Globus pallidus (tissue), 1 donor: ENCODE measurements around the gene ATG9A.
"Not testable (repeated sequence)": the region's sequence is repeated elsewhere in the genome, so short reads cannot be mapped to it uniquely, and the experiment has no call there.

Experiments
- DNase-seq: peaks from one replicate; pipeline ENCODE4 v3.0.0-alpha.2; 2015; ENCODE audit warnings: low spot score

ATG9A gene, protein sequence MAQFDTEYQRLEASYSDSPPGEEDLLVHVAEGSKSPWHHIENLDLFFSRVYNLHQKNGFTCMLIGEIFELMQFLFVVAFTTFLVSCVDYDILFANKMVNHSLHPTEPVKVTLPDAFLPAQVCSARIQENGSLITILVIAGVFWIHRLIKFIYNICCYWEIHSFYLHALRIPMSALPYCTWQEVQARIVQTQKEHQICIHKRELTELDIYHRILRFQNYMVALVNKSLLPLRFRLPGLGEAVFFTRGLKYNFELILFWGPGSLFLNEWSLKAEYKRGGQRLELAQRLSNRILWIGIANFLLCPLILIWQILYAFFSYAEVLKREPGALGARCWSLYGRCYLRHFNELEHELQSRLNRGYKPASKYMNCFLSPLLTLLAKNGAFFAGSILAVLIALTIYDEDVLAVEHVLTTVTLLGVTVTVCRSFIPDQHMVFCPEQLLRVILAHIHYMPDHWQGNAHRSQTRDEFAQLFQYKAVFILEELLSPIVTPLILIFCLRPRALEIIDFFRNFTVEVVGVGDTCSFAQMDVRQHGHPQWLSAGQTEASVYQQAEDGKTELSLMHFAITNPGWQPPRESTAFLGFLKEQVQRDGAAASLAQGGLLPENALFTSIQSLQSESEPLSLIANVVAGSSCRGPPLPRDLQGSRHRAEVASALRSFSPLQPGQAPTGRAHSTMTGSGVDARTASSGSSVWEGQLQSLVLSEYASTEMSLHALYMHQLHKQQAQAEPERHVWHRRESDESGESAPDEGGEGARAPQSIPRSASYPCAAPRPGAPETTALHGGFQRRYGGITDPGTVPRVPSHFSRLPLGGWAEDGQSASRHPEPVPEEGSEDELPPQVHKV

DNA sequence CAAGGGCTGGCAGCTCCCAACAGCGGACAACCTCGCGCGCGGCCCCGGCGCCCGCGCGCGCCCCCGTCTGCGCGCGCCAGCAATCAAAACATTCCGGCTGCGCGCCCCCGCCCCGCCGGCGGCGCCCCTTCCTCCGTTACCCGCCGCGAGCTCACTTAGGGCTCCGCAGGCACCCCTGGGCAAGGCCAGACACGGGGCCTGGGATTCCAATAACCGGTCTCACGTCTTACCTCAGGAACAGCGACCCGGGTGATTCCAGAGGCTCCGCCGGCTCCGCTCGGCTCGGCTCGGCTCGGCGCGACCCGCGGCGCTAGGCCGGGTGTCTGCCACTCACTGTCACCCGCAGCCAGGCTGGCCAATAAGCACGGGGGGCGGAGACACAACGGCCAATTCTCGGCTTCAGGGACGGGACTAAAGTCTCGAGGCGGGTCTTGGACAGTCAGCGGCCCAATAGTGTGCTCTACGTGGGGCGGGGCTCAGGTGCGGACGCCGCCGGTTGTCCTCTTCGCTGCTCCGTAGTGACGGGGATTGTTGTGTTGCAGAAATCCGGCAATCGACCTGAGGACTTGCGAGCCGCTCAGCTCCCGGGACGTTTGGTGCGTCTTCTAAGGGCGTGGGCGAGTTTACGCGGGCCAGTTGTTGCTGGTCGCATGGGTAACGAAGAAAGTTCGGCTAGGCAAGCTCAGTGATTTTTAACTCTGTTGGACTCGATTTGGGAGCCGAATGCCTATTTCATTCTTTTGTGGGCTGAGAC, at the start of gene ATG9A, which contains the start of gene ANKZF1:
Gene ATG9A, minus strand, starts transcription at position 332 of the 754 bp plus-strand sequence. CDS start 1,612 bp downstream, outside the sequence.
Gene ANKZF1, plus strand, starts transcription at position 502 of the 754 bp plus-strand sequence. CDS start 452 bp downstream, outside the sequence.
- DNase-seq = peak; percentile 99

DNA sequence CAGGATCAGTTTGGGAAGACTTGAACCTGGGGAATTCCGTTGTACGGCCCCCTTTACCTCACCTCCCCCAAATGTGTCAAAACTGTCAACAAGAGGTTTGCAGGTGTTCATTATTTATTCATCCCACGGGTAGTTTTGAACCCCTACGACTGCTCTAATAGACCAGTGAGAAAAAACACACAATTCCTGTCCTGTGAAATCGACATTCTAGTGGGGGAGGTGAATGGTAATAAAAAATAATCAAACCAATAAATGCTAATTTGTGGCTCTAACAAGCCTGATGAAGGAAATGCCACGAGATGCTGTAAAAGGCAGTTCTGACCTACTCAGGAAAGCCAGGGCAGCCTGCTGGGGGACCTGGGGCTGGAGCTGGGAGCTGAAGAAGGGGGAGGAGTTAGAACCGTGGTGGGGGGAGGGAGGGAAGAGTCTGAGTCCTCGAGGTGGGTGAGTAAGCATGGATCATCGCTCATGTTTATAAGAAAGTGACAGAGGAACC, 49.3 kb upstream of the ATG9A start:
- DNase-seq = no peak

DNA sequence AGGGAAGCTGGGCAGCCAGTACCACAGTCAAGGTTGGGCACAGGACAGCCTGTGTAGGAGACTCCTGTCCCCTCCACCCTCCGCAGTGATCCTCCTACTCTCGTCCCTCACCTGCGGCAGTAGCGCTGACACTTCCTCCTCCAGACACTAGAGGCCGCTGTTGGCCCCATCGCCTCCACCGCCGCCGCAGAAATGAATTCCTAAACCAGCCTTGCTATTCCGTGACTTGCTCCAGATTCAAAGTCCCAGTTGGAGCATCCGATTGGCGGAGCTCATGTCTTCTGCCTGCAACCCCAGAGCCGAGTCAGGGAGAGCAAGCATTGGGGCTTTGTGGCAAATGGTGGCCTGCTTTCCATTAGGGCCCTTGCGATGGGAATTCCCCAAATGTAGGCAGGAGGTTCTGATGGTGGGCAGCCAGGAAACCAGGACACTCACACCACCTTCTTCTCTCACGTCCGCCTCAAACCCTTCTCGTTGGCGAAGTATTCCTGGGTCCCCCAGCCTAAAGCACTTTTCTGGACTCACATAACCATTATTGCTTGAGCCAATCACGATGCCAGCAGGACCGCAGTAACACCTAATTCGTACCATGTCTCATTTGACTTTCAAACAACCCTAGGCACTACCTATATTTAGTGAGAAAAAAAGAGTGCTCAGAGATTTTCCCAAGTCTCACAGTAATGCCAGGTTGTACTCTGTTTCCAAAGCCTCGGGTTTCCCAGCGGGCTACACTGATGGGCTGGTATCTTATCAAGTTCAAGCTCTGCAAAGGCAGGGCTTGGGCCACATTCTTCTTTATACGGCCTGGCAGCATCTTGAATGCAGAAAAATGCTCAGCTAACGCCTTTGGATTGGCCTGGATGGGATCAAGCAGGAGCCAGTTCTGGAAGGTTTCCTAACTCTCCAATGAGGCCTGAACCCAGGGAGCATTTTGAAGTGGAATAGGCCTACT, 48.5 kb upstream of the ATG9A start:
- DNase-seq = peak; percentile 83

DNA sequence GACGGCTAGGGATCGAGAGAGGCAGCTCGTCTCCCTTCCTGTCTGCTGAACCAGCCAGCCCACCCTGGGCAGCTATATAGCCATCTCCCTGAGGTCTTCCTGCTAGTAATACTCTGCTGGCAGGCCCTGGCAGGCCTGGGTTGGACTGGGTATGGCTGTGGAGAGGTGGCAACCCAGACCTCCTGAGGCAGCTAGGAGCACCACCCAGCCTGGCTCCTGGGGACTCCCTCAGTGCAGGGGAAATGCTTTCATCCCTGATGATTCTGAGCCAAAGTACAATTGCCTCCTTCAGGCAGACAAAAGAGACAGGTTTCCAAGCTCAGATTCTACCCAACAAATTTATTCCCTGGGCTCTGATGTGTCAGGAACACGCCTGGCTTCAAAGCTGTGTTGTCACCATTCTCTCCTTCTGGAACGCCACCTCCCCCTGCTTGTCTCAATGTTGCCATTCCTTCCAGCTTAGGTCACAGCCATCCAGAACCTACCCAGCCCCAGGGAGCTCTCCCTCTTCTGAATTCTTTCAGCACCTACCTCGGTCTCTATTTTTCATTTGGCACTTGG, 45.0 kb upstream of the ATG9A start:
- no peak for DNase-seq

DNA sequence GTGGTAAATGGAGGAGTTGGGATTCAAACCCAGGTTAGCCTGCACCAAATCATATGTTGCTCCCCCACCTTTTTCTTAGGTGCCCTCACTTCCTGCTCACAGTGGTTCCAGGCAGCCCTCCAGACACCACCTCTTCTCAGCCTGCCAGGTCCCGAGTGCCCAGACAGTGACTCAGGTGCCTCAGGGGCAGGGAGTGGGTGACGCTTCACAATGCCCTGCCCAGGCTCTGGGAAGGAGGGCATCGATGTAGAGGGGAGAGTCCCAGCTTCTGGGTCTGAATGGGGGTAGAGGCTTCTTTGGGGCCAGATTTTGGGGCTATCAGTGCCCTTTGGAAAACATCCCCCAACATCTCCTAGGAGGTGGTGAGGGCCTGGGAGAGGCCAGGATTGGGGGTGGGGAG, 44.5 kb upstream of the ATG9A start:
- DNase-seq = no peak

DNA sequence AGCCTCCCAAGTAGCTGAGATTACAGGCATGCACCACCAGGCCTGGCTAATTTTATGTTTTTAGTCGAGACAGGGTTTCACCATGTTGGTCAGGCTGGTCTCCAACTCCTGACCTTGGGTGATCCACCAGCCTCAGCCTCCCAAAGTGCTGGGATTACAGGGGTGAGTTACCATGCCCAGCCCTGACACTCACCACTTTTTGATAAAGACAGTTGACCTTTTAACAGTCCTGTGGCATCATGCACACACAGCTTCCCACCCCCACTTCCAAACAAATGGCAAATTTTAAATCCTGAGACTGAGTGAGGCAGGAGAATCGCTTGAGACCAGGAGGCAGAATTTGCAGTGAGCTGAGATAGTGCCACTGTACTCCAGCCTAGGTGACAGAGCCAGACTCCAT, 43.6 kb upstream of the ATG9A start:
- DNase-seq = no peak

DNA sequence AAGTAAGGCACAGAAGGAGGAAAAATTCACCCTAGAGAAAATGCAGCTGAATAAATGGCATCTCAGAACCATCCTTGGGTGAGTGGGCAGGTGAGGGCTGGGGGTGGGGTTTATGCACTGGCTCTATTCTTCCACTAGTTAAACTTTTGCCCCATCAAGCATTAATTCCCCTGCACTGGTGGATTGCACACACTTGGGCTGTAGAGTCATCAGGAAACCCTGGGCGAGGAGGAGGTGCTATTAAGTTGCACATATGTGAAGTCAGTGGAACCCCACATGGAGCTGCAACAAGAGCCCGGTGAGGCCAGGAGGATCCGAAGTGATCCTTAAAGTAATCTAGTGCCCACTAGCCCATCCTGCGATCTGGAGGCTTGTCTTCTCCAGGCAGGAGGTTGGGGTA, 42.9 kb upstream of the ATG9A start:
- DNase-seq = no peak

DNA sequence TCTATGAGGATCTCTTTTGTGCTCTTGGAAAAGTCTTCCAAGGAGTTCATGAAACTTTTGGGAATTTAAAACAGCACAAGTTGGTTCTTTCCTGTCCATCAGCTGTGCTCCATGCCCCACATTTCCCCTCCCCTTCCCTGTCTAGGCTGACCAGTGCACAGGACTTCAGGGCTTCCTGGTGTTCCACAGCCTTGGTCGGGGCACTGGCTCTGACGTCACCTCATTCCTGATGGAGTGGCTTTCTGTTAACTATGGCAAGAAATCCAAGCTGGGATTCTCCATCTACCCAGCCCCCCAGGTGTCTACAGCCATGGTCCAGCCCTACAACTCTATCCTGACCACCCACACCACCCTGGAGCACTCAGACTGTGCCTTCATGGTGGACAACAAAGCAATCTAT, 41.6 kb upstream of the ATG9A start:
- DNase-seq = no peak

DNA sequence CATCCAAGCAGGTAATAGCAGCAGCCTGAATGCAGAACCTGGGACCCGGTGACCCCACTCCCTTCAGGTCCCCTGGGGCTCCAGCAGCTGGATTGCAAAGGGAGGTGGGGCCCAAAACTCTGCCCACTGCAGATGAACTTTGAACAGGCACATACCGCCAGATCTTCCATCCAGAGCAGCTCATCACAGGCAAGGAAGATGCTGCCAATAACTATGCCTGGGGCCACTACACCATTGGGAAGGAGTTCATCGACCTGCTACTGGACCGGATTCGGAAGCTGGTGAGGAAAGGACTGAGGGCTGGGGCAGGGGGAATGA, 40.6 kb upstream of the ATG9A start:
- no peak for DNase-seq

DNA sequence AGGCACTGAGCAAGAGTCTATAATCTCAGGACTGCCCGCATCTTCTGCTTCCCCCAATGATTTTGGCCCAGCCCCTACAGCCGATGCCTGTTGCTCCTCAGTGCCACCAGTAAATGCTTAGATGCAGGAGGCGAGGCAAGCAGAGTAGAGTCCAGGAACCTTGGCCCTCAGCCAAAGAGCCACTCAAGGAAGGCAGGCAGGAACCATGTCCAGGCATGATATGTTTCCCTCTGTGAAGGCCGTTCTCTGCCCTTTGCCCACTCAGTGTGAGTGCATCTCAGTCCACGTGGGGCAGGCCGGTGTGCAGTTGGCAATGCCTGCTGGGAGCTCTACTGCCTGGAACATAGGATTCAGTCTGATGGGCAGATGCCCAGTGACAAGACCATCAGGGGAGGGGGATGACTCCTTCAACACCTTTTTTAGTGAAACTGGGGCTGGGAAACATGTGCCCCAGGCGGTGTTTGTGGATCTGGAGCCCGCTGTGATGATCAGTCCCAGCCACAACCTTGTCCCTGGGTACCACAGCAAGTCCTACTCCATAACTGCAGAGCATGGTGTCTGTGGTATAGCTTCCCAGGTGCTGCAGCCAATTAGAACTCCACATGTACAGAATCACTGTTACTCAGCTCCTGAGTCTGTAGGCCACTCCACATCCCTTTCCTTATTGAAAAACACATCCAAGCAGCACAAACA, 40.1 kb upstream of the ATG9A start:
- DNase-seq = no peak

DNA sequence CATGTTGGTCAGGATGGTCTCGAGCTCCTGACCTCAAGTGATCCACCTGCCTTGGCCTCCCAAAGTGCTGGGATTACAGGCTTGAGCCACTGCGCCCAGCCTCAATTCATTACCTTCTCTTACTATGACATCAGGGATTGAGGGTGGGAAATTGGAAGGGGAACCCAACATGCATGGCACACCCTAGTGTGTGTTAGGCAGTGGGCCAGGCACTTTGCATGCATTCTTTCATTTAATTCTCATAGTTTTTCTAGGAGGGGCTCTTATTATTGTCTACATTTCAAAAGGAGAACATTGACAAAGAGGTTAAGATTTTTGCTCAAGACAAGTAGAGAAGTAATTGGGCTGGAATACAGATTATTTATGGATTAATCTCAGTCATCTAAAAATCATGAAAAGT, 38.9 kb upstream of the ATG9A start:
- DNase-seq = no peak

DNA sequence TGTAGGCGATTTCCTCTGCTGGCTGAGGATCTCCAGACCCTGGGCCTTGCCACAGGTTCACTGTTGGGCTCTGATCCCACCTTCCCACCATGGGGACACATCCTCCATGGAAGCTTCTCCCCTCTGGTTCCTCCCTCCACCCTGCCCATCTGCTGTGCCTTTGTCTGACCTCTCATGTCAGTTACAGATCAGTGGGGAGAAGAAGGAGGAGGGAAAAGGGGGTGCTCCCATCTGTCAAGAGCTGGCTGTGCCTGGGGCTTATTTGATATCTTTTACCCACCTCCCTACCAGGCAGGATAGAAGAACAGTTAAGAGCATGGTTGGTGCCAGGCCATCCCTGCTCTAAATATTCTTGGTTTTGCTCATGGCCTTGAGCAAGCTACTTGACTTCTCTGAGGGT, 37.5 kb upstream of the ATG9A start:
- no peak for DNase-seq

DNA sequence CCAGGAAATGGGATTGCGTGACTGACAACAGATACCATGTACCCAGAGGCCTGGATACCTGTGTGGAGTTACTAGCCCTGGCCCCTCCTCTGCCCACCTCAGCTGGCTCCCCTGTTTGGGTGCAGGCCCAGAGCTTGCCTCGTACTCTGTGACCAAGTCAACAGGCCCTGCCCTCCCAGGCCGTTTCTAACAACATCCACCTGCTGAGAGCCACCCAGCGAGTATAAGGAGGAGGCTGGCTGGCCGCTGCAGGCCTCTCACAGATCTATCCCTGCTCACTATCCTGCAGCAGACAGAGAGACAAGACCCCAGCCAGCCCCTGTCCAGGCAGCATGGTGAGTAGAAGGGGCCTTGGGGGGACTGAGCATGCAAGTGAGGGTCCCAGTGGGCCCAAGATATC, 36.8 kb upstream of the ATG9A start:
- DNase-seq = no peak

DNA sequence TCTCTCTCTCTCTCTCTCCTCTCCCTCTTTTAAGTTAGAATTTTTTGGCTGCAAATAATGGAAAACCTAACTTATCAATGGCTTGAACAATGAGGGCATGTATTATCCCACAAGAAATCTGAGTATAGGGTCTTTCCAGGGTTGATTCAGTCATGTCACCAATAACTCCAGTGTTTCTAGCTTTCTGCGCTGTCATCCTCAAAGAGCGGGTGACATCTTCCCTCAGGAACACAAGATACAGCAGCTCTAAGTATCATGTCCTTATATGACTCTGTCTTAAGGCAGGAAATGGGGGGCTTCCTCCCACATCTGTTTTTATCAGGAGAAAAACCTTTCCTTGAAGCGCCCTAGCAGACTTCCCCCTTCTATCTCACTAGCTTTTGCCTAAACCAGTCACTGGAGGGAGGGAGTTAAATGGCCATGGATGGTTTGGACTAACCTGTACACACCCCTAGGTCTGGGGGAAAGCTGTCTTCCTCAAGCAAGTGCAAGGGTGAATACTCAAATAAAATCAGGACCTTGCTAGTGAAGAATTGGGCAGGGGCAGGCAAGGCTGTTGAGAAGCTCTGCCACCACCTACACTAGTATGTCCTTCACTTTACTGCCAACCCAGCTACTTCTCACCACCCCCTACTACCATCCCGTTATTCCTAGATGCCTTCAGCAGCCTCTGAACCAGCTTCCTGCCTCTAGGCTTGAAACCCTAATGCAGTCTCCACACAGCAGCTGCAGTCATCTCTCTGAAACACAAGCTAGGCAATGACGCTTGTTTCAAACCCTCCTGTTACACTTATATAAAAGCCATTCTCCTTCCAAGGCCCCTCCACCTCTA, 31.8 kb upstream of the ATG9A start:
- DNase-seq = no peak

DNA sequence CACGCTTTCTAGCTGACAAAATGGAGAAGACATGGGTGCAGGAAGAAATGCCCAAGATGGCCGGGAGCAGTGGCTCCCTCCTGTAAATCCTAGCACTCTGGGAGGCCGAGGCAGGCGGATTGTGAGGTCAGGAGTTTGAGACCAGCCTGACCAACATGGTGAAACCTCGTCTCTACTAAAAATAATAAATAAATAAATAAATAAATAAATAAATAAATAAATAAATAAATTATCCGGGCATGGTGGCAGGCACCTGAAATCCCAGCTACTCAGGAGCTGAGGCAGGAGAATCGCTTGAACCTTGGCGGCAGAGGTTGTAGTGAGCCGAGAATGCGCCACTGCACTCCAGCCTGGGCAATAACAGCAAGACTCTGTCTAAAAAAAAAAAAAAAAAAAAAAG, 29.5 kb upstream of the ATG9A start:
- not testable (repeated sequence) for DNase-seq

DNA sequence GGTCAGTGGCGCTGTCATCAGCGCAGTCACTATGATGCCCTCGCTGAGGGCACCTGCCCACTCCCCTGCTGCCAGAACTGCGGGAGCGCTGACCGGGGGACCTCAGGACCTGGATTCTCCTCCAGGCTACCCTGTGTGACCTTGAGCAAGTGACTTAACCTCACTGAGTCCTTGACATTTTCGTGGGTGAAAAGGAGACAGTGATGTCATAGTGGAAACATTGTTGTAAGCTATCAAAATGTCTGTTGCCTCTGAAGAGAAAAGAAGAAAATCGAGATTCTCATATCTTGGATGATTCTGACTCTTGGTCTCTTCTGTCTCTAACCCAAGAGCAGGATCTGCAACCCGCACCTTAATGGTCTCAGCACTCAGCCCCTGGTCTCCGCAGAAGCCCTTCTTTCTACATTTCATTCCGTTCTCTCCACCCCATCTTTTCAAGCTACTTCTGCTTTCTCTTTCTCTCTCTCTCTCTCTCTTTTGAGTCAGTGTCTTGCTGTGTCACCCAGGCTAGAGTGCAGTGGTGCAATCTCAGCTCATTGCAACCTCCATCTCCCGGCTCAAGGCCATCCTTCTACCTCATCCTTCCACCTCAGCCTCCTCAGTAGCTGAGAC, 25.3 kb upstream of the ATG9A start:
- DNase-seq = no peak

DNA sequence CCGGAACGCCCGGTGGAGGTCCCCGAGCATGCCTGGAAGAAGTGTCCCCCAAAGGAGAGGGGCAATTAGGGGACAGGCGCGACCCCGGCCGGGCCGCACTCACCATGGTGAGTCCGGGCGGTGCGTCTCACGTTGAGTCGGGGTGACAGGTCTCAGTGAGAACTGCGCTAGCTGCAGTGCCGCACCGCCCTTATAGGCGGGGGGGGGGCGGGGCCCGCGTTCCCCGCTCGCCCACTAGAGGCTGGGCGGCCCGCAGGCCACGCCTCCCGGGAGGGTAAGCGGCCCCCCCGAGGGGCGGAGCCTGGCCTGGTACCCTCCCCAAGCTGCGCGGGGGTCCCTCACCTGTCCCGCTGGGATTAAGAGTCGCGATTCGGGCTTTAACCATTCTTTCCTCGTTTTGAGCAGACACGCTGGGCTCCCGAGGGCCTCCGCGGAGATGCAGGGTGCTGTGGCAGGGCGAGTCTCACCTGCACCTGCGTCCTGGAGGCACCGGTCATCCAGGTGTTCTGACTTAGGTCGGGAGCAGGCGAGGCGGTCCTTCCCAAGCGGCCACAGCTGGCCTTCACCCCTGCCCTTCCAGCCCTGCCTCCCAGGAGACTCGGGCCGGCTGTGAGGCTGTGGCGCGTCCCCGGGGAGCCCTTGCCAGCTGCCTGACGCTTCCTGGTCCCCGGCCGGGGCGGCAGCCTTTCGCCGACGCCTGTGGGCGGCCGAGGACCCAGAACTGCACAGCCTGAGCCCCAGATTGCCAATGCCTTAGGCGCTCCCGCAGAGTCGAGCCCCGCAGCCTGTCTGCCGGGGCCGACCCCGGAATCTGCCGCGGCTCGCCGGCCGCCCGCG, 24.5 kb upstream of the ATG9A start, which contains the start of gene TUBA4A:
Gene TUBA4A, minus strand, starts transcription at position 166 of the 837 bp plus-strand sequence. Its CDS starts 60 bp downstream, at position 106.
- DNase-seq = peak; percentile 78
